Brain pericyte (primary cell): ENCODE data around the gene VASH1.

Experiments
- DNase-seq: peaks from one replicate; pipeline ENCODE4 v3.0.0-alpha.2; 2012; ENCODE audit warnings: low read depth, low spot score

Gene VASH1

GRCh38 chr14:76742185-76742584 is 19.1 kb upstream of the VASH1 start:
- no peak for DNase-seq

GRCh38 chr14:76742966-76743365 is 18.3 kb upstream of the VASH1 start:
- DNase-seq, result no peak

GRCh38 chr14:76752744-76753143 is 8.5 kb upstream of the VASH1 start:
- DNase-seq, result no peak

- DNase-seq, result no peak
Observed at GRCh38 chr14:76753541-76754198, 7.6 kb upstream of the VASH1 start.

GRCh38 chr14:76754586-76754985 is 6.7 kb upstream of the VASH1 start:
- DNase-seq, result no peak

- DNase-seq, result no peak
Observed at GRCh38 chr14:76755610-76756370, 5.5 kb upstream of the VASH1 start.

GRCh38 chr14:76756371-76756750 is 4.9 kb upstream of the VASH1 start:
- no peak for DNase-seq

- no peak for DNase-seq
Observed at GRCh38 chr14:76759589-76759988, 1.7 kb upstream of the VASH1 start.

GRCh38 chr14:76760331-76761135 is 735 bp upstream of the VASH1 start:
- no peak for DNase-seq

GRCh38 chr14:76761960-76762410 is 717 bp downstream of the VASH1 start:
- no peak for DNase-seq

GRCh38 chr14:76762411-76763095 is 1.3 kb downstream of the VASH1 start:
- DNase-seq, result no peak

- no peak for DNase-seq
Observed at GRCh38 chr14:76763096-76764041, 2.1 kb downstream of the VASH1 start.

- DNase-seq, result no peak
Observed at GRCh38 chr14:76765461-76765931, 4.2 kb downstream of the VASH1 start.

GRCh38 chr14:76767681-76768656 is 6.7 kb downstream of the VASH1 start:
- no peak for DNase-seq

- no peak for DNase-seq
Observed at GRCh38 chr14:76768671-76769500, 7.6 kb downstream of the VASH1 start.

- no peak for DNase-seq
Observed at GRCh38 chr14:76769636-76770292, 8.5 kb downstream of the VASH1 start.

GRCh38 chr14:76770521-76771436 is 9.5 kb downstream of the VASH1 start:
- DNase-seq, result no peak
